Measurements from ENCODE around the gene UTS2.

GRCh38 chr1:7827126-7827955, 25.5 kb downstream of the UTS2 start:
- no peak for TF ChIP-seq CTCF (IDR thresholded peaks at IDR 0.05)
- TF ChIP-seq ZFX (IDR thresholded peaks at IDR 0.05; ENCODE audit: borderline replicate concordance): no peak
